Glomerular visceral epithelial cell (primary cell): ENCODE measurements around the gene GULP1.

Experiments used
- DNase-seq: peaks from one replicate; pipeline ENCODE4 v3.0.0-alpha.2; 2016; ENCODE audit errors: extremely low spot score

Gene GULP1

DNA sequence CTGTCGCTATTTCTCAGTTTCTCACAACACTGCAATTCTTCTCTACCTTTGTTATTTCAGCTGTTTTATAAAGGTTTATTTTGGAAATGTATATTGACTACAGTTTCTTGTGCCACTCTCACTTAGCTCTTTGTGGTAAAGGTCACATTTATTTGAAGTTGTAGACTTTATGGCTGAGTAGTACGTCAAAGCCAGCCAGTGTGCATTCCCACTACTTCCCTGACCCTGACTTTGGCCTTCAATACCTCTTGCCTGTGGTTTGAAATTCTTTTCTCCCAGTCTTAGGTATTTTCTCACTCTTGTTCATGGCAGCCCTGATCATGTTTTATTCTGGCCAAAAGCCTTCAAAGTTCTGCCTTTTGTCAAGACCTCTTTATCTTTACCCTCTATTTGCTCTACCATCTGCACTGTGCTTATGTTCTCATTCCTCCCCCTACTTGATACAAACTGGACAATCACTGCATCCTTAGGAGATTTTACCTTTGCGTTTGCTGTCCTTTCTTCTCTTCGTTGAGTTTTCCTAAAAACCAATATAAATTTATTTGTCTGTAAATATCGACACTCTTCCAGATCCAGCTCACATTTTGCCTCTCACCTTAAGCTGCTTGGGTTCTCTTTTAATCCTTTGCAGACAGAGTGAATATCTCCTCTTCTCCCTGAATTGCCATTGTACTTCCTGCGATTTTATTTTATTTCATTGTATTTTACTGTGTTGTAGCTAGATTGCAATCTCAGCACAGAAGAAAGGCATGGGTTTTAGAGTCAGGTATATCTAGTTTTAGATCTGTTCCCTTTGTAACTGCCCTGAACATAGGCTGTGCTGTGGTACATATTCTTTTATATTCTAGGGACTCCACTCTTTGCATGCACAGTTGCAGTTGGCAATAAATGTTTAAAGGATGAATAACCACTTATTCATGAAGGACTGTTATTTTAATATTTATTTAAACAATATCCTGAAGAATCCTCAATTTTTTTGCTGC, 31.2 kb downstream of the GULP1 start:
- DNase-seq: peak; percentile 62

DNA sequence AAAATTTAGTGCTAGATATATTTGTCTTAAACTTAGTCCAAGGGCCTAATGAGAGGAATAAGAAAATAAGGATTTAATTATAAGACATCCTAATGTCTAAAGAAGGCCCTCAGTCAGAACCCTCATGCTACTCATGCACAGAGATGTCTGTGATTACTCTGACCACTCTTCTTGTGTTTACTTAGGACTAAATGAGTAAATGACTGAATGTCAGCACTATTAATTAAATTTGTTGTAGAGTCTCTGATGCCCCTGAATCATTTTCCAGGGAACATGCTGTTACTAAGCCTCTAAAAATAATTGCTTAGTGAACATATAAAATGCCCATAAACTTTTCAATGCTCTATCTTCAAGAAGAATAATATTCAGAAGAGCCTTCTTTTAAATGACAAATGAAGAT, 32.4 kb downstream of the GULP1 start:
- DNase-seq: no peak

DNA sequence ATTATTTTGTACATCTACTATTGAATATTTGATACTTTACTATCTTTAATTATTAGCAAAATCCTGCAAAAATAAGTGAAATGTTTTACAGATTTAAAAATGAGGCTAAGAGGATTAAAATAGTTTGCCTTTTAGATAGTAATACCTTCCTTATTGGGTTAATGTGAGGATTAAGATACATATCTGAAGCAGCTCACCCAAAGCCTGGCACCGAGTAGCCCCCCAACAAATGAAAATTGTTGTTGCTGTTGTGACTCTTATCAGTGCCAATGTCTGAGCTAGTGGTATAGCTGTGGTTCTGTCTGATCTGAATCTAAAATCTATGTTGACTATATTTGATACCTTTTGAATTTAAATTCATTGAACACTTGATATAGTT, 34.6 kb downstream of the GULP1 start:
- DNase-seq: no peak

DNA sequence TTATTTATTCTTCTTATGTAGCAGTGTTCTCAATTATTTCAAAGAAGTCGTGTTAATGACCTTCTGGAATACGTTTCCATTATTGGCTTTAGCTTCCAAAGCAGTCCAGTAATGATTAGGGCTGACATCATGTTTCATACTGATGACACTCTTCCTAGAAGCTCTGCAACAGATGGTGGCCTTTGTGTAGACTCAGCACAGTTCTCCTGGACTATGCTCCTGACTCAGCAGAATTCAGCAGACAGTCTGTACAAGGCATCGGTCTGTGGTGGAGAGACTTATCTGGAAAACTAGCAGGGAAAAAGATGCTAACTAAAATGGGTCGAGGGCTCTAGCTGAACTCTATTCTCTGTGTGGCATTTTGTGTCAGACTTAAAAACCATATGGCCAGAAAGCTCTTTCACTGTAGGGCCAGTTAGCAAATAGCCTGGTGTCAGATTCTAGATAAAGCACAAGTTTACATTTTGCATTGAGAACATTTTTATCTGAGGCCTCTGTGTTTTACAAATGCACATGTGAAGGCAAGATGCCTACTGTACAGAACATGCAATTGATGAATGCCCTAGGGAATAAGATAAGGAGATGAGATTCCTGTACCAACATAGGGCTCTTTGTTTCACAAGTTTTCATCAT, 35.1 kb downstream of the GULP1 start:
- no peak for DNase-seq

DNA sequence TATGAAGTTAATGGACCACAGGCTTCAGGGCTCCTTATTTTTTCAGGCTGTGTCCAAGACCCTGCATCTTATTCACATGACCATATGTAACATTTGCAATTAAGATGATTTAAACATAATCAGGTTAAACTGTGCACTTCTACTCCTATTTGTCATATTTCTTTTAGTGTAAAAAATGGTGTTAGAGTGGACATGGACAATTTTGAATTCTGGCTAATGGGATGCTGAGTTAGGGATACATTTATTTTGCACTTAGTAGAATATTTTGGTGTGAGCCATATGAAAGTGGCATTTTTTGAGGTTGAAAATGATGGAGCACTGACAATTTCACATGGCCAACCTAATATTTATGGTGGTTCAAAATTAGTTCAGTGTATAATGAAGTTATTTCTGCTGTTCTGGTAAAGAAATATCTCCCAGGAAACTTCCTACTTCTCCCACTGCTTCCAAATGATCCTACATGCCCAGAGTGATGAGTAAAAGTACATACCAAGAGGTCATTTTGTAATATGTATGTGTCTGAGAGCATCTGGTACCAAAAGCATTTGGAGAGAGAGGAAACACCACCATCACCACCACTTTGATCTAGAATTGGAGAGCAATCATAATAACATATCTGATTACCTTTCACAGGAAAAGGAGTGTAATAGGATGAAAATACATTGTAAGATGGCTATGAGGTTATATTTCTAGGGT, 36.0 kb downstream of the GULP1 start:
- no peak for DNase-seq

DNA sequence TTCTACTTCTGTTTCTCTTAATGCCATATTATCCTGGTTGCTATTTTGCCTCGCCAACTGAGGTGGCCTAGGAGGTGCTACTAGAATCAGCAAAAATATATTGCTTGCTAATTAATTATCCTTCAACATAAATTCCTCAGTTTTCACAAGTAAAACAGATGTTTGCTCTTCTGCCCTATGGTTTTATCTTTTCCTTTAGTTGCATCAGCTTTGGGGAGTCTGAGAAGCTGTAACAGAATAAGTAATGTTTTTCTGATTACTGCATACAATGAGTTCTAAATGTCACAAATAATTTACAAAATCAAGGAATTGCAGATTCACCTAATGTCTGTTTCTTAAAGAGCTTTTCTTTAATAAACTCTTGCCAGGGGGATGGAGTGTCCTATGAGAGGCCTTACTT, 36.7 kb downstream of the GULP1 start:
- no peak for DNase-seq

DNA sequence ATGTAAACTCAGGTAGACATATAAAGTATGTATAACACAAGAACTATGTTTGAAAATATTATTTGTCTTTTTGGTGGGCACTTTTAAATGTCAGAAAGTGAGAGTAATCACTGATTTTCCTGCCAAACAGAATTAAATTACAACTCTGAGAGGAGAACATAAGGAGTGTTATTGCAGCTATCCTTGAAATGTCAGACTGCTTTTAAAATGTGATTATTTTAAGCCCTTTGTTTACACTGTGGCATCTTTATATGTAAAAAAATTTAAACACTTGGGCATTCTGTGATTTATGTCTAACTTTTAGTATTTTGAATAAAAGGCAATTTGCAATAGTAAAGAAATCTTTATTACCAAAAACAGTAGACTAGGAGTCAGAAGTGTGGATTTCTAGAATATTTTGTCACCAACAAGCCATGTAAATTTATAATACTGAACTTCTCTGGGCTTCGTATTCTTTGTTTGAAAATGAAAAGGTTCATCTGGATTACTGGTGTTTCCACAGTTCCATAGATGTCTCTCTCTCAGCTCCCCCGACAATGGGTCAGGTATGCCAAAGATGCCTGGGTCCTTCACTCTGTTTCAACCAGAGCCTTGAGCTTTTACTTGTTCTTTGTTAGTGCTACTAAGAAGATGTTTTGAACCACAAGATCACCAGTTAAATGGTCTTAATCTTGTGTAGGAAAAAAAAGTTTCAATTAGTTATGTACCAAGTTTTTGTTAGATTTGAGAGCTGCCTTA, 38.8 kb downstream of the GULP1 start:
- no peak for DNase-seq

DNA sequence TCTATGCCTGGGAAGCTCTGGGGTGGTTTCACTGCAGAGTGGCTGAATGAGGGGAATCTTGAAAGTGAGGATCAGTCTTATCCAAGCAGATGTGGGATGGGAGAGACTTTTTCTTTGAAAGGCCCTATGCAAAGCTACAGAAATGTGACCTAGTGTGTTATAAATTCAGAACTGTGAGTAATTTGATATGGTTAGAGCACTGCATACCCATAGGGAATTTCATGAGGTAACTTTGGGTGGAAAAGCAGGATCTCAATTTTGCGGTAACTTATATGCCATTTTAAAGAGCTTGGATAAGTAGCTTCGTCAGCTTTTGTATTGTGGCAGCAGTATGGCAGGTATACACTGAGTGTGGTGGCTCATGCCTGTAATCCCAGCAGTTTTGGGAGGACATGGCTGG, 40.9 kb downstream of the GULP1 start:
- no peak for DNase-seq

DNA sequence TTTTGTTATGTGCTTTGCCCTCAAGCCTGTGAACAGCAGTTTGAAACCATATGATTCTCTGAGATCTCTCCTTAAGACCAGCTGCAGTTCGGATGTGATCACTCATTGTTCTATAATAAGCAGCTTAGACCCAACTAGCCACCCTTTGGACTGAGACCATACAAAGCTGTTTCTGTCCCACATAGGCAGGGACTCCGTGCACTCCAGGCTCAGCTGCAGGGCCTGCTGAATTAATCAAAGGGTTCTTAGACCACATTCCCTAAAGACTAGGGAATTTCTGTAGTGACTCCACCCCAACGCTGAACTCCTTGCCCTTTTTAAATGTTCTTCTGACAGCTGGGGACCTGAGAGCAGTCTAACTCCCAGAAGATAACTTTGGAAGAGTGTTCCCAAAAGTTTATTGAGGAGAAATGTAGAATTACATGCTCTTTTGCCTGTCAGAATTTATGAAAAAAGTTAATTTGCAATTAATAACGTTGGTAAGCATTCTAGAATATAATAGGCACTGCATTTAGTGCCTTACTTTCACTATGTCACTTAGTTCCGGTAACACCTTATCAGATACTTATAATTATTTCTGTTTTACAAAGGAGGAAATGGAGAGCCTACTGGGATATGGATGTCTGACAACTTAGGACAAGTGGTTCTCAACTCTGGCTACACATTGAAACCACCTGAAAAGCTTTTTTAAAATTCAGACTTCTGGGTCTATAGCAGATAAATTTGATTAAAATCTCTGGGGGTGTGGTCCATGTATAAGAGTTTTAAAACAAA, 42.3 kb downstream of the GULP1 start:
- DNase-seq: no peak

DNA sequence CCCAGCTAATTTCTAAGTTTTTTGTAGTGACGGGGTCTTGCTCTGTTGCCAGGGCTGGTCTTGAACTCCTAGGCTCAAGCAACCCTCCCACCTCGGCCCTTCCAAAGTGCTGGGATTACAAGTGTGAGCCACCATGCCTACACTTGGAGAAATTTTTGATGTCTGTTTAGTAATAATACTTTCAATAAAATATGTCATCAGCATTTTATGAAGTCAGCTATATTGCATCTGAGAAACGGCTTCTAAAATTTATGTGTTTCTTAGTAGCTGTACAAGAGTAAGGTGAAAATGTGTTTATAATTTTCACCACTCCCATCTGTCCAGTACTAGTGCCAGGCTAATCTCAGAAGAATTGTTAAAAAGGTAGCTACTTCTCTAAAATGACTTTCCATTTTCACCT, 46.8 kb downstream of the GULP1 start:
- DNase-seq: no peak

DNA sequence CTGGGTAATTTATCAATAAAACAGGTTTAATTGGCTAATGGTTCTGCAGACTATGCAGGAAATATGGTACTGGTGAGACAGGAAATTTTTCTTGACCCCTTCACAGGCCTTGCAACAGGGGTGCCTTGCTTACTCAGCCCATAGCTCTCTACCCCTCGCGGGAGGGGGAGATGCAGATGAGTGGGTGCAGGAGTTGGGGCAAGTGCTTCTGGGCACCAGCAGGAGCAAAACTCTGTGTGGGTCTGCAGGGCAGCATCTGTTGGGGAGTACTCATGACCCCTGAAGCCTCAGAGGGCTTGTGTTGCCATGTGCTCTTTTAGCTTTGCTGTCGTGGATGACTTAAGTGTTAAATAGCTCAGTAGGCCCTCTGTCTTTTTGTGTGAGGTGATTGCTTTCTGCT, 48.6 kb downstream of the GULP1 start:
- DNase-seq: no peak

DNA sequence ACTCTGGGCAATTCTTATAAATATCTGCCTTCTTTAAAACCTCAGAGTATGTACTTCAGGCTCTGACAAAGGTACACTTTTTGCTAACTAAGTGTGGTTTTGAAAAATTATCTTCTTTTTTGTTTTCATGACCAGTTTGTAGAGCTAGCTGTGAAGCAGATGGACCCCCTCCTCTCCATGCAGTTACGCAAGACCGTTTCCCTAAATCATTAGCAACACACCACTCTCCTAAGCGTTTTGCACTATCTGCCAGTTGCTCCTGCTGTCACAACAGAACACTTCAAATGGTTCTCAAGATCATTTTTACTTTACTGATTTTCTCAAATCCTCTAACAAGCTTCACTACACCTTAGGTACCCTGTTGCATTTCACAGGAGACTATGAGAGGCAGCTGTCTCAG, 53.3 kb downstream of the GULP1 start:
- DNase-seq: no peak

DNA sequence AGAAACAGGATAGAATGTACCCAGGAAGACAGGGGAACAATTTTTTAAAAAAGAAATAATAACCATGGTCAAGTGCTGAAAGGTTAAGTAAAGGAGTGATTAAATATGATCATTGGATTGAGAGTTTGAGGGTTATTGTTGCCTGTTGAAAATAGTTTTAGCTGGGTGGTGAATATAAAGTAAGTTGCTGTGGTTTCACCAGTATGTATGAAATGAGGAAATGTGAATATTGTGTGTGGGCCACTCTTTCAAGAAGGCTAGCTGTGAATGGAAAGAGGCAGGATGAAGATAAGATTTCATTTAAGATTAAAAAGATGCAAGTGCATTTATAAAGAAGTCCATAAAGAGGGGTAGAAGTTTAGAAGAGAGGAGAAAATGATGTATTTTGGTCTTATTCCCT, 53.8 kb downstream of the GULP1 start:
- no peak for DNase-seq

DNA sequence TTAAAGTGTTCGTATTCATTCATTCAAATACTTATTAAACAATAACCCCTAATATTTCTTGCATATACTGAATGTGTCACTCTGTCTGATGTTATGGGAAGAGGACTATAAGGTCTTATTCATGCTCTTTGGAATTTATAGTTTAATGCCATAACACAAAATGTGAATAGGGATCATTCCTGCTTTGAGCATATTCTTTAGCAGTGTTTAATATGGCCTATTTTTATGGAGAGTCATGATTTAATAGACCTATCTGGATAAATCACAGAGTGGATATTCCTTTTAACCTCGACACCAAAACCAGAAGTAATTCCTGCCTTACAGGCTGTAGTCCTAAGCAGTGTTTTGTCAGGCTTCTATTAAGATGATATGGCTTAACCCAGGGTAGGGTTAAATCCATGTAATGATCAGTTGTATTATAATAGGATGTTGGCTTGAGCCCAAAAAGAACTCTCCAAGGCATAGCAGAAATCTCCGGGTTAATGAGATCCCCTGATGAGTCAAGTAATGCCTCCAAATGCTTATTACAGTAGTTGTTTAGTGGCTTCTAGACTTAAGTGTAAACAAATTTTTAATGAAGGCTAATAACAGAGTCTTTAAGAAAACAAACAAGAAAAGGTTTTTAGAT, 54.3 kb downstream of the GULP1 start:
- DNase-seq: no peak

DNA sequence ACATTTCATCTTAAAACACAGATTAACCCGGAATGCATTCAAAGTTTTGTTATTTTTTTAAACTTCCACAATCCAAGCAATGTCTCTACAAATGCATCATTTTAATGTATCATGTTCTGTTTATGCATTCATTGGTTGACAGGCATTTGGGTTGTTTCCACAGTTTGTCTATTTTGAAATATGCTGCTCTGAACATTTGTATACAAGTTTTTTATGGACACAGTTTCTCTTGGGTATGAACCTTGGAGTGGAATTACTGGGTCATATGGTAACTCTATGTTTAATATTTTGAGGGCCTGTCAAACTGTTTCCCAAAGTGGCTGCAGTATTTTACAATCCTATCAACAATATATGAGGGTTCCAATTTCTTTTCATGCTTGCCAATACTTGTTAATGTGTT, 57.3 kb downstream of the GULP1 start:
- no peak for DNase-seq

DNA sequence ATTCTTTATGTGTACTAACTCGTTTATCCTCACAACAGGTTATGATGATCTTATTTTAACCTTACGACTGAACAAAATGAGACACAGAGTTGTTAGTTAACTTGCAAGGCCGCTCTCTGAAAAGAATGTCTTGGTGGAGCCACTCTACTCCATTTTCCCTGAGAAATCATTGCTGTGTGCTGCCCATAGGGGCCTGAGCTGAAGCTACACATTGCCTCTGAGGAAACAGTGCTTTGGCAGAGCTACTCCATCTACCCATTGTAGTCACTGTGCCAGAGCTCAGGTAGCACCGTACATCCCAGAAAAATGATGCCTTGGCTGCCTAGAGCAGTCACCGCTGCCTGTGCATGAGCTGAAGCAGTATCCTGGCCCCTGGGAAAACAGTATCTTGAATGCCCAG, 61.6 kb downstream of the GULP1 start:
- no peak for DNase-seq

DNA sequence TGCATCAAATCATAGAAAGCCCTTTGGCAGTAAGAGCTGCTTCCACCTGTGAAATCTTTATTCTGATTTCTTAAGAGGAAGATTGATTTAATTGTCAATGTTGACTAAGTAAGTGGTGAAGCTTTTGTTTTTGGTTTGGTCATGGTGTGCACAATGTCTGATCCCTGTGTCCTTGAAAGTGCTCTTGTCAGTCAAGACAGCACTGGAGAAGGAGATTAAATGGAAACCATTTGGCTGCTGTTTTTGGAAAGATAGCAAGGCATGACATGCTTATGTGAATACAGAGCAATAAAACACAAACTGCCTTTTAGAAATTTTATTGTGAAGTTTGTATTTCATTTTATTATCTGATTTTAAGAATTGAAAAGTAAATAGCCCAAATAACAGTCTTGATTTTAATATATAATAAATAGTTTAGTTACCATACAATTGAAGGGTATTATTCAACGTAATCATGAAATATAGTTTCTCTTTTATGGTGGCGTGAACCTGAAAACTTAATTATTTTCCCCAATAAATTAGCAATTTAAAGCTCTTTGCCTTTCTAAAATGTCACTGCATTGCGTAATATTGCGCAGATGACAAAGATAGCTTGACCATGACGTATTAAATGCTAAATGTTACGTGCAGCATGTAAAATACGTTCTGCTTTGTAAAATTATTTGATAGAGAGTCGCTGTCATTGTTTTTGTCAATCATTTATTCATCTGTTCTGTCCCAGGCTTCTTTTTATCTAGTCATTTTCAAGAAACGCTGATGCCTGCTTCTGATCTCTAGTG, 69.0 kb downstream of the GULP1 start:
- DNase-seq: no peak

DNA sequence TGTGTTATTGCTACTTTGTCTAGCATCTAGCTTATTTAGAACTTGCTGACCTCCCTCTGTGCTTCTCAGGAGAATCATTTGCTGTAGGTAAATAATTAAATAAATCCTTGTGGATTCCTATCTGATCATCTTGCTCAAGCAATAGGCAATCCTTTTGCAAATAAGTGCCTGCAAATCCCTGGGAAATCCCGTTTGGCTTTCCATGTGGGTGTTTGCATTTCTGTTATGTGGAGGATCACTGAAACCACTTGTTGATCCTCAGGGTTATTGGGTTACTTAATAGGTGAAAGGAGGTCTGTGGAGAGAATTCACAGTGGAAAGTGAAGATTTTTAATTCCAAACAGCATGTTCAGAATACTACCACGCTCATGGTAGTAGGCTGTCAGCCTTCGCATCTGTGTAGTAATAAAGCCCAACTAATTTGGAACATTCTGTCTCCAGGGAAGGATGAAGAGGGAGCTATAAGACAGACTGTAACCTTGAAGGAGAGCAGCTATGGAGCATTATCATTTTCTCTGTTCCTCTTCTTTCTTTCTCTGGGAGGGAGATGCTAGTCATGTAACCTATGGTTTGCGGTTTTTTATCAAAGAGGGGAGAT, 72.5 kb downstream of the GULP1 start:
- DNase-seq: peak; percentile 30

DNA sequence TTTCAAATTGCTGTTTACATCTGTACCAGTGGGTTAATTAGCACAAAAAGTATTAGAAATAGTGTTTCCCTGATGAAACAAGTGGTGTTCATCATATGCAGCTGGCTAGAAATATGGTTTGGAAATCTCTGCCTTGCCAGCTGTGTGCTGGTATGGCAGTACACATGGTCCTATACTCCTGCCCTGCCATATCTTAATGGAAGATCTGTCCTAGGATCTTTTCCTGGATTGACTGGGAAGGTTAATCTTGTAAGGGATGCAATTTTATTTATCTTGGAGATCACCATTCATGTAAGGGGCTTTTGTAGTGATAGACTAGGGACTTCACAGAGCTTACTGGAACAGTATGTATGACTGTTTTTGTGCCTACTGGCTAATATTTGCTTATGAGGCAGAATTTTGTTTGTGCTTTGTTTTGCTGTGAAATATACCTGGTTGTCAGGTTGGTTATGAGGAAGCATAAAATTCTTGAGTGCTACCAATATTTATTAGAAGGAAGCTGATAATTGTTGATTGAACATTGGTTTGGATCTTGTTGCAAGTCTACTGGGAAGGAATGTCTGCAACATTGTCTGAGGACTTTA, 73.5 kb downstream of the GULP1 start:
- DNase-seq: no peak
